WTC11 (cell line): ENCODE measurements around the gene AKR1B15. TPM values are rescaled to one million over a fixed set of nuclear protein-coding genes. Genes with fewer than 3 reads are reported as not detected.

Experiments
- ATAC-seq: fragments of 200-7000 bp; cut with Tn5 transposase; 2 replicates; pipeline ENCODE4 v1.10.0; 2021; ENCODE audit warnings: mild to moderate bottlenecking, moderate library complexity
- CTCF ChIA-PET: fragments of 300-600 bp; sonication (Branson Sonifier 250); formaldehyde crosslinking; loops from one replicate; lab custom pipeline; 2021; ENCODE audit warnings: antibody characterized with exemption; lab: Charles Lee
- POLR2A ChIA-PET: fragments of 350-600 bp; sonication (Branson Sonifier 250); formaldehyde crosslinking; loops from one replicate; lab custom pipeline; 2021; ENCODE audit warnings: antibody characterized with exemption; lab: Charles Lee
- DNase-seq: peaks from one replicate; pipeline ENCODE4 v3.0.0; 2021; ENCODE audit warnings: low spot score
- H3K27ac Mint-ChIP-seq: 2 replicates; pipeline ENCODE4 v1.8.0; 2021; ENCODE audit warnings: mixed read lengths
- H3K27me3 Mint-ChIP-seq: 2 replicates; pipeline ENCODE4 v1.8.0; 2021; ENCODE audit warnings: low read depth, mild to moderate bottlenecking, moderate library complexity, mixed read lengths
- H3K36me3 Mint-ChIP-seq: 2 replicates; pipeline ENCODE4 v1.8.0; 2021; ENCODE audit warnings: mixed read lengths
- H3K4me1 Mint-ChIP-seq: 2 replicates; pipeline ENCODE4 v1.8.0; 2022; ENCODE audit warnings: mixed read lengths
- H3K4me3 Mint-ChIP-seq: 2 replicates; pipeline ENCODE4 v1.8.0; 2021; ENCODE audit warnings: mild to moderate bottlenecking, moderate library complexity, mixed read lengths
- H3K9me3 Mint-ChIP-seq: 2 replicates; pipeline ENCODE4 v1.8.0; 2021; ENCODE audit warnings: mixed read lengths
- ATF3 ChIP-seq: sonication (generic); formaldehyde crosslinking; conservative IDR thresholded peaks from 2 replicates; pipeline ENCODE4 v1.8.1; 2022; ENCODE audit warnings: mild to moderate bottlenecking, missing genetic modification reagents
- CBFB ChIP-seq: sonication (generic); formaldehyde crosslinking; IDR thresholded peaks from 2 replicates; pipeline ENCODE4 v1.8.1; 2022; ENCODE audit warnings: mild to moderate bottlenecking, low read depth, missing genetic modification reagents
- CDX4 ChIP-seq: fragments of 250-450 bp; sonication (Bioruptor Pico); IDR thresholded peaks from 2 replicates; pipeline ENCODE4 v1.9.0; 2021; ENCODE audit warnings: moderate library complexity, mild to moderate bottlenecking, inconsistent platforms, borderline replicate concordance
- E2F1 ChIP-seq: sonication (generic); formaldehyde crosslinking; IDR thresholded peaks from 2 replicates; pipeline ENCODE4 v1.8.0; 2022; ENCODE audit warnings: mild to moderate bottlenecking, missing genetic modification reagents
- E2F4 ChIP-seq: sonication (generic); formaldehyde crosslinking; IDR thresholded peaks from 2 replicates; pipeline ENCODE4 v1.8.1; 2022; ENCODE audit warnings: low read depth, mild to moderate bottlenecking, moderate library complexity, missing genetic modification reagents, borderline replicate concordance
- ESRRA ChIP-seq: sonication (generic); formaldehyde crosslinking; IDR thresholded peaks from 2 replicates; pipeline ENCODE4 v1.8.1; 2022; ENCODE audit warnings: mild to moderate bottlenecking, missing genetic modification reagents, borderline replicate concordance
- FOXP1 ChIP-seq: sonication (generic); formaldehyde crosslinking; IDR thresholded peaks from 2 replicates; pipeline ENCODE4 v1.8.0; 2022; ENCODE audit warnings: missing genetic modification reagents, mild to moderate bottlenecking, moderate library complexity, borderline replicate concordance
- GRHL2 ChIP-seq: fragments of 250-450 bp; sonication (Bioruptor Pico); IDR thresholded peaks from 2 replicates; pipeline ENCODE4 v1.8.0; 2022; ENCODE audit warnings: mild to moderate bottlenecking, moderate library complexity; ENCODE audit not compliant: insufficient replicate concordance, severe bottlenecking
- IRF2 ChIP-seq: sonication (generic); formaldehyde crosslinking; IDR thresholded peaks from 2 replicates; pipeline ENCODE4 v1.8.0; 2022; ENCODE audit warnings: low read depth, missing genetic modification reagents, borderline replicate concordance
- JAZF1 ChIP-seq: fragments of 250-450 bp; sonication (Bioruptor Pico); IDR thresholded peaks from 2 replicates; pipeline ENCODE4 v1.9.0; 2021; ENCODE audit warnings: moderate library complexity, mild to moderate bottlenecking, inconsistent platforms
- MYBL2 ChIP-seq: sonication (generic); formaldehyde crosslinking; IDR thresholded peaks from 2 replicates; pipeline ENCODE4 v1.8.1; 2023; ENCODE audit warnings: mild to moderate bottlenecking, moderate library complexity, missing genetic modification reagents
- NFYB ChIP-seq: sonication (generic); formaldehyde crosslinking; conservative IDR thresholded peaks from 2 replicates; pipeline ENCODE4 v1.8.0; 2022; ENCODE audit warnings: low read depth, missing genetic modification reagents
- NR2C2 ChIP-seq: sonication (generic); formaldehyde crosslinking; IDR thresholded peaks from 2 replicates; pipeline ENCODE4 v1.8.0; 2022; ENCODE audit warnings: mild to moderate bottlenecking, missing genetic modification reagents
- PRRX2 ChIP-seq: fragments of 250-450 bp; sonication (Bioruptor Pico); IDR thresholded peaks from 2 replicates; pipeline ENCODE4 v1.8.0; 2021; ENCODE audit warnings: mild to moderate bottlenecking
- SOX15 ChIP-seq: fragments of 250-450 bp; sonication (Bioruptor Pico); IDR thresholded peaks from 2 replicates; pipeline ENCODE4 v1.9.0; 2021; ENCODE audit warnings: mild to moderate bottlenecking
- STAT6 ChIP-seq: sonication (generic); formaldehyde crosslinking; conservative IDR thresholded peaks from 2 replicates; pipeline ENCODE4 v1.8.1; 2023; ENCODE audit warnings: mild to moderate bottlenecking, low read depth, missing genetic modification reagents, moderate library complexity
- USF2 ChIP-seq: sonication (generic); formaldehyde crosslinking; IDR thresholded peaks from 2 replicates; pipeline ENCODE4 v1.8.1; 2023; ENCODE audit warnings: mild to moderate bottlenecking, missing genetic modification reagents, moderate library complexity
- ZBTB43 ChIP-seq: sonication (generic); formaldehyde crosslinking; IDR thresholded peaks from 2 replicates; pipeline ENCODE4 v1.8.1; 2023; ENCODE audit warnings: mild to moderate bottlenecking, missing genetic modification reagents
- ZMAT4 ChIP-seq: fragments of 250-450 bp; sonication (Bioruptor Pico); IDR thresholded peaks from 2 replicates; pipeline ENCODE4 v1.9.0; 2021; ENCODE audit warnings: mild to moderate bottlenecking
- ZNF232 ChIP-seq: sonication (generic); formaldehyde crosslinking; IDR thresholded peaks from 2 replicates; pipeline ENCODE4 v1.8.0; 2022; ENCODE audit warnings: mild to moderate bottlenecking, missing genetic modification reagents
- ZNF317 ChIP-seq: sonication (generic); formaldehyde crosslinking; IDR thresholded peaks from 2 replicates; pipeline ENCODE4 v1.8.1; 2023; ENCODE audit warnings: low read depth, mild to moderate bottlenecking, moderate library complexity, missing genetic modification reagents, borderline replicate concordance
- ZNF396 ChIP-seq: fragments of 250-450 bp; sonication (Bioruptor Pico); IDR thresholded peaks from 2 replicates; pipeline ENCODE4 v1.8.0; 2021; ENCODE audit warnings: mild to moderate bottlenecking, moderate library complexity, borderline replicate concordance
- total RNA-seq: library from RNA; stranded (reverse); gene quantifications from 3 replicates; pipeline ENCODE4 v1.2.3, GENCODE V29; 2021

Gene AKR1B15
- total RNA-seq, 1 experiment from 2014 or later: not detected

- Mint-ChIP-seq H3K4me1 (no peaks in the 10 kb centered on the region), H3K4me3 (no peak overlapping the region), H3K27me3 (no peaks in the 10 kb centered on the region; the same call in 1 of the 2 replicates), H3K36me3 (no peaks in the 10 kb centered on the region), H3K27ac (no peak overlapping the region), H3K9me3 (no peaks in the 10 kb centered on the region)
- TF ChIP-seq SOX15 (no peak), JAZF1 (no peak), GRHL2 (CRISPR knock-in tag) (no peak), PRRX2 (CRISPR knock-in tag) (no peak), NR2C2 (CRISPR knock-in tag) (no peak), ESRRA (CRISPR knock-in tag) (no peak), NFYB (CRISPR knock-in tag) (no peak), ZNF396 (CRISPR knock-in tag) (no peak), ZNF317 (CRISPR knock-in tag) (no peak), FOXP1 (CRISPR knock-in tag) (no peak), ZNF232 (CRISPR knock-in tag) (no peak), ATF3 (CRISPR knock-in tag) (no peak), USF2 (no peak), ZMAT4 (CRISPR knock-in tag) (no peak), ZBTB43 (CRISPR knock-in tag) (no peak), CDX4 (CRISPR knock-in tag) (no peak), E2F4 (no peak)
- ChIA-PET POLR2A (interaction anchor here (1.0 kb wide), 1 partner anchor 18 kb away, joined by 3 read pairs; no protein-coding TSS in a partner anchor), CTCF (interaction anchor here (0.6 to 1.8 kb wide), 4 partner anchors 12 to 103 kb away, joined by 3 to 12 read pairs (median 4); no protein-coding TSS in a partner anchor)
- DNase-seq (no peak), ATAC-seq (no peak)
Measured at GRCh38 chr7:134535272-134535918, 13.5 kb upstream of the AKR1B15 start.

GRCh38 chr7:134535919-134536299 lies 13.0 kb upstream of the AKR1B15 start:
- CTCF ChIA-PET: interaction anchor here (1.2 to 1.8 kb wide), 2 partner anchors 11 to 103 kb away, joined by 4 to 12 read pairs; no protein-coding TSS in a partner anchor

More at GRCh38 chr7:134535919-134536299, 13.0 kb upstream of the AKR1B15 start:
- Mint-ChIP-seq H3K4me1 (peaks cover 3% of the 10 kb centered on the region), H3K27ac (no peak overlapping the region), H3K9me3 (no peaks in the 10 kb centered on the region), H3K36me3 (no peaks in the 10 kb centered on the region), H3K4me3 (no peak overlapping the region), H3K27me3 (no peaks in the 10 kb centered on the region; the same call in 1 of the 2 replicates)
- POLR2A ChIA-PET: interaction anchor here (1.0 kb wide), 1 partner anchor 18 kb away, joined by 3 read pairs; no protein-coding TSS in a partner anchor
- ATAC-seq (no peak), DNase-seq (no peak)
- TF ChIP-seq E2F1 (CRISPR knock-in tag): no peak
- no peak for TF ChIP-seq ZNF232 (CRISPR knock-in tag)
- TF ChIP-seq ZNF317 (CRISPR knock-in tag): no peak
- TF ChIP-seq IRF2 (CRISPR knock-in tag): no peak
- TF ChIP-seq FOXP1 (CRISPR knock-in tag): no peak
- TF ChIP-seq CBFB (CRISPR knock-in tag): no peak
- no peak for TF ChIP-seq STAT6 (CRISPR knock-in tag)
- TF ChIP-seq MYBL2 (CRISPR knock-in tag): no peak
